Memory B cell (primary cell): ENCODE results near the gene TBXT.
A peak's percentile ranks its signal among the peaks of the same experiment; 100 is the strongest.

Source experiments
- ATAC-seq: fragments of 150-1000 bp; cut with Tn5 transposase; 2 replicates; pipeline ENCODE4 v1.10.0; 2021; ENCODE audit warnings: low read depth, mild to moderate bottlenecking, moderate library complexity
- DNase-seq, 2 donors: peaks; one replicate each; pipeline ENCODE4 v3.0.0; 2022; ENCODE audit warnings: low spot score in 2 of 2
- H3K27ac Mint-ChIP-seq: one replicate; pipeline ENCODE4 v1.8.0; 2022; ENCODE audit warnings: mild to moderate bottlenecking, moderate library complexity, mixed read lengths
- H3K27me3 Mint-ChIP-seq: one replicate; pipeline ENCODE4 v1.8.0; 2022; ENCODE audit warnings: mixed read lengths
- H3K36me3 Mint-ChIP-seq: one replicate; pipeline ENCODE4 v1.8.0; 2022; ENCODE audit warnings: mild to moderate bottlenecking, mixed read lengths
- H3K4me1 Mint-ChIP-seq: one replicate; pipeline ENCODE4 v1.8.0; 2022; ENCODE audit warnings: mixed read lengths
- H3K4me3 Mint-ChIP-seq: one replicate; pipeline ENCODE4 v1.8.0; 2022; ENCODE audit warnings: mild to moderate bottlenecking, moderate library complexity, mixed read lengths
- H3K9me3 Mint-ChIP-seq: one replicate; pipeline ENCODE4 v1.8.0; 2022; ENCODE audit warnings: mixed read lengths

Gene TBXT, protein sequence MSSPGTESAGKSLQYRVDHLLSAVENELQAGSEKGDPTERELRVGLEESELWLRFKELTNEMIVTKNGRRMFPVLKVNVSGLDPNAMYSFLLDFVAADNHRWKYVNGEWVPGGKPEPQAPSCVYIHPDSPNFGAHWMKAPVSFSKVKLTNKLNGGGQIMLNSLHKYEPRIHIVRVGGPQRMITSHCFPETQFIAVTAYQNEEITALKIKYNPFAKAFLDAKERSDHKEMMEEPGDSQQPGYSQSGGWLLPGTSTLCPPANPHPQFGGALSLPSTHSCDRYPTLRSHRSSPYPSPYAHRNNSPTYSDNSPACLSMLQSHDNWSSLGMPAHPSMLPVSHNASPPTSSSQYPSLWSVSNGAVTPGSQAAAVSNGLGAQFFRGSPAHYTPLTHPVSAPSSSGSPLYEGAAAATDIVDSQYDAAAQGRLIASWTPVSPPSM

DNA sequence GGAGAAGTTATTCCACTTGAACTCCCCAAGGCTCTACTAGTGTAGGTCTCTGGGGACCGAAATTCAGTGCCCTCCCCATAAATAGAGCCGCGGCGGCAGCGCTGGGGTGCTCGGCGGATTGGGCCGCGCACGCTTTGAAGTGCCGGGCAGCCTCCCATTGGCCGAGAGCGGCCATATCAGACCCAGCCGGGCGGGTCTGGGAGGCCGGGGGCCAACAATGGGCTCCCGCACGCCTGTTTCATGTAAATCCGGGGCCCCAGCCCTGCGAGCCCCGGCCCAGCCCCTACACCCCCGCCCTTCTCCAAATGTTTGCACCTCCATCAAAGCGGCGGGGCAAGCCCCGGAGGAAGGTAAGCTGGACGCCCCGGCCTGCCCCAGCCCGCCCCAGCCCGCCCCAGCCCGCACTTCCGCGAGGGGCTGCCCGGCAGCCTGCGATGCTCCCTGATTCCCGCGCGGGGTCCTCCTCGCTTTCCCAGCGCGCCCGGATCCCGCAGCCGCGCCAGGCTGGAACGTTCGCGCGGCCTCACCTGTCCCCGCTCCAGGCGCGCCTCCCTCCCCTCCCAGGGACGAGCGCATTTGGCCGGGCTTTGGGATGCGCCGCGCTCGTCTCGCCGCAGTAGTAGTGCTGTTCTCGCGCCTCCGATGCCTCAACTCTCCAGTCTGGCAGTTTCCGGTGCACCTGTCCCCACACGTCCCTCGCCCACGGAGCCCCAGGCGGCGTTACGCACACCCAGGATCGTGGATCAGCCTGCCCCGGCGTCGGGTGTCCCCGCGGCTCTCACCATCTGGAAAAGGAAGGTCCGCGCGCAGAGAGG, at the start of gene TBXT:
Gene TBXT (minus strand): TSS at position 51 of the 815 bp plus-strand sequence. CDS start 260 bp downstream, outside the sequence.
- DNase-seq, result peak in 1 of 2 donors; percentile 16
- H3K27ac Mint-ChIP-seq, result peak within 1 kb of the TSS; percentile 32
- ATAC-seq, result no peak
- no peaks in the 10 kb centered on the region for H3K36me3 Mint-ChIP-seq
- no peaks in the 10 kb centered on the region for H3K9me3 Mint-ChIP-seq
- H3K27me3 Mint-ChIP-seq, result peaks cover 30% of the 10 kb centered on the region
- H3K4me3 Mint-ChIP-seq, result peak within 1 kb of the TSS; percentile 84
- peaks cover 6% of the 10 kb centered on the region for H3K4me1 Mint-ChIP-seq

- no peak for DNase-seq
- peaks cover 14% of the 10 kb centered on the region for H3K4me1 Mint-ChIP-seq
- H3K27me3 Mint-ChIP-seq, result peaks cover 8% of the 10 kb centered on the region
- H3K9me3 Mint-ChIP-seq, result peaks cover 2% of the 10 kb centered on the region
- peaks cover 2% of the 10 kb centered on the region for H3K36me3 Mint-ChIP-seq
- no peak for ATAC-seq
- H3K4me3 Mint-ChIP-seq, result no peak overlapping the region
- no peak overlapping the region for H3K27ac Mint-ChIP-seq
Observed at GRCh38 chr6:166207284-166207561, 39.6 kb upstream of the TBXT start.

DNA sequence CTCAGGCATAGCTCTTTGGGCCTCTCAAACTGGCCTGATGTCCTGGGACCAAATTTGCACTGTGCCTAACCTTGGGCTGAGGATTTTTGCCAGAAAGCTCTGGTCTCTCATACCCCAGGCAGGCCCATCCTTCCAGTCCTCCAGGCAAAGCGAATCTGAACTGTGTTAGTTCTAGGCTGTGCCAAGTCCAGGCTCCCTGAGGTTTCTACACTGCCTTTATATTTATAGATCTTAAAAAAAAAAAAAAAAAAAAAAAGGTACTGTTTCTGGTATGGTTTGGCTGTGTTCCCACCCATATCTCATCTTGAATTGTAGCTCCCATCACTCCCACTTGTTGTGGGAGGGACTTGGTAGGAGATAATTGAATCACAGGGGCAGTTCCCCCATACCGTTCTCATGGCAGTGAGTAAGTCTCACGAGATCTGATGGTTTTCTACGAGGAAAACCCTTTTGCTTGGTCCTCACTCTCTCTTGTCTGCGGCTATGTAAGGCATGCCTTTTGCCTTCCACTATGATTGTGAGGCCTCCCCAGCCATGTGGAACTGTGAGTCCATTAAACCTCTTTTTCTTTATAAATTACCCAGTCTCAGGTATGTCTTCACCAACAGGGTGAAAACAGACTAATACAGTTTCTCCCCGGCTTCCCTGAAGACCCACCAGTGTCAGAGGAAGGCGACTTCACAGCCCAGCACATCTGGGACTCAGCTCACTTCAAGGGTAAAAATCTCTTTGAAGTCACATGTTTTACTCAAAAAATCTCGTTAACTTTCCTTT, 39.0 kb upstream of the TBXT start:
- no peak overlapping the region for H3K27ac Mint-ChIP-seq
- H3K36me3 Mint-ChIP-seq, result peaks cover 2% of the 10 kb centered on the region
- peaks cover 19% of the 10 kb centered on the region for H3K4me1 Mint-ChIP-seq
- peaks cover 8% of the 10 kb centered on the region for H3K27me3 Mint-ChIP-seq
- H3K9me3 Mint-ChIP-seq, result peaks cover 2% of the 10 kb centered on the region
- no peak overlapping the region for H3K4me3 Mint-ChIP-seq
- DNase-seq, result no peak
- ATAC-seq, result no peak

GRCh38 chr6:166206066-166206465, 38.4 kb upstream of the TBXT start:
- Mint-ChIP-seq H3K27ac (no peak overlapping the region), H3K36me3 (peaks cover under 1% of the 10 kb centered on the region), H3K9me3 (peaks cover under 1% of the 10 kb centered on the region), H3K4me1 (peaks cover 24% of the 10 kb centered on the region), H3K27me3 (peaks cover 8% of the 10 kb centered on the region), H3K4me3 (no peak overlapping the region)
- no peak for DNase-seq
- no peak for ATAC-seq

GRCh38 chr6:166204852-166205650, 37.4 kb upstream of the TBXT start:
- ATAC-seq (no peak), DNase-seq (no peak)
- H3K4me1 Mint-ChIP-seq, result peaks cover 26% of the 10 kb centered on the region
- no peak overlapping the region for H3K27ac Mint-ChIP-seq
- no peaks in the 10 kb centered on the region for H3K9me3 Mint-ChIP-seq
- peaks cover 8% of the 10 kb centered on the region for H3K27me3 Mint-ChIP-seq
- H3K36me3 Mint-ChIP-seq, result no peaks in the 10 kb centered on the region
- H3K4me3 Mint-ChIP-seq, result no peak overlapping the region

DNA sequence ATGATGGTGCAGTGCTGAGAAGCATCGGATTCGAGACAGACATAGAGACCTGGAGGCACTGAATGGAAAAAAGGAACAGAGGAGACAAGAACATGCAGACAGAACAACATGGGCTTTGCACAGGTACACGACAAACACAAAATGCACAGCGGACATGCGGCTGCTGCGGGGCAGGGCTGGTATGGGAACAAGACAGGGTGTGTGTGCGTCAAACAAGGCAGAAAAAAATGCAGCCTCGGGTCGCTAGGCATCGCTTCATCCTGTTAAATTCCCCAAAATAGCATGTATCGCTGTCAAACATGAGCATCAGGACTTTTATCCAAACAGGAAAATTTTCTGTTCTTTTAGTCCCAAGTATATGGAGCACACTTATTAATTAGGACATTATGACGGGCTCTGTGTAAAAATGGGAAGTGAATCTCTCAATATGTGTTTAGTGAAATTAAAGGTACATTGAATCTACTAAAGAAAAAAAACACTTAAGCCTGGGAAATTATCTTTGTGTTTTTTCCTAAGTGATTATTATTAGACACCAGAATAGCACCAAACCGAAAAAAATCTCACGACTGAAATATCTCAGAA, 36.1 kb upstream of the TBXT start:
- Mint-ChIP-seq H3K4me3 (peak overlapping the region; percentile 56), H3K36me3 (no peaks in the 10 kb centered on the region), H3K9me3 (no peaks in the 10 kb centered on the region), H3K4me1 (peaks cover 26% of the 10 kb centered on the region), H3K27ac (no peak overlapping the region), H3K27me3 (peaks cover 6% of the 10 kb centered on the region)
- ATAC-seq (peak; percentile 33), DNase-seq (no peak)

GRCh38 chr6:166203003-166203640, 35.5 kb upstream of the TBXT start:
- Mint-ChIP-seq H3K4me1 (peaks cover 26% of the 10 kb centered on the region), H3K9me3 (no peaks in the 10 kb centered on the region), H3K36me3 (no peaks in the 10 kb centered on the region), H3K27ac (peak overlapping the region; percentile 11), H3K27me3 (peaks cover 5% of the 10 kb centered on the region), H3K4me3 (peak overlapping the region; percentile 69)
- ATAC-seq, result peak; percentile 6
- no peak for DNase-seq

DNA sequence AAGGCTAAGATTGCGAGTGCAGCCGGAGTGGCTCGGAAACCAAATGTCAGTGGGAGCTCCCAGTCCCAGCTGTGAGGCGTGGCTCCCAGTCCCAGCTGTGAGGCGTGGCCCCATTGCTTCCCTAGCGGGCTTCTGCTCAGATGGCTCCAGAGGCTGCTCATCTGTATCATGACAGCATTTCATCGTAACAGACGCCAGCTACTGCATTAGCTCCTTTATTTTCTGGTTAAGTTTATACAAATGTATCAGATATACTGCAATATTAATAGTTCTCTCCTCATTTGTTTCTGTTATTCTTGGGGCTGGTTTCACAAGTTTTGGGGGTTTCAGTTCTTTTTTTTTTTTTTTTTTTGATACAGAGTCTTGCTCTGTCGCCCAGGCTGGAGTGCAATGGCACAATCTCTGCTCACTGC, 34.7 kb upstream of the TBXT start:
- Mint-ChIP-seq H3K9me3 (no peaks in the 10 kb centered on the region), H3K4me3 (peak overlapping the region; percentile 69), H3K36me3 (no peaks in the 10 kb centered on the region), H3K27me3 (peaks cover 3% of the 10 kb centered on the region), H3K4me1 (peaks cover 26% of the 10 kb centered on the region), H3K27ac (peak overlapping the region; percentile 85)
- DNase-seq (peak in 1 of 2 donors; percentile 16), ATAC-seq (peak; percentile 84)

- ATAC-seq (no peak), DNase-seq (no peak)
- peaks cover 3% of the 10 kb centered on the region for H3K27me3 Mint-ChIP-seq
- no peaks in the 10 kb centered on the region for H3K36me3 Mint-ChIP-seq
- peak overlapping the region; percentile 85 for H3K27ac Mint-ChIP-seq
- H3K4me1 Mint-ChIP-seq, result peaks cover 26% of the 10 kb centered on the region
- no peaks in the 10 kb centered on the region for H3K9me3 Mint-ChIP-seq
- H3K4me3 Mint-ChIP-seq, result peak overlapping the region; percentile 69
Observed at GRCh38 chr6:166201878-166202277, 34.2 kb upstream of the TBXT start.

GRCh38 chr6:166197361-166197760, 29.7 kb upstream of the TBXT start:
- DNase-seq, result no peak
- Mint-ChIP-seq H3K4me3 (no peak overlapping the region), H3K9me3 (no peaks in the 10 kb centered on the region), H3K36me3 (no peaks in the 10 kb centered on the region), H3K4me1 (peaks cover 18% of the 10 kb centered on the region), H3K27ac (no peak overlapping the region), H3K27me3 (no peaks in the 10 kb centered on the region)
- ATAC-seq, result no peak

GRCh38 chr6:166195860-166196238, 28.2 kb upstream of the TBXT start:
- DNase-seq, result no peak
- Mint-ChIP-seq H3K4me3 (no peak overlapping the region), H3K4me1 (peaks cover 5% of the 10 kb centered on the region), H3K27me3 (no peaks in the 10 kb centered on the region), H3K9me3 (no peaks in the 10 kb centered on the region), H3K27ac (no peak overlapping the region), H3K36me3 (no peaks in the 10 kb centered on the region)
- no peak for ATAC-seq

DNA sequence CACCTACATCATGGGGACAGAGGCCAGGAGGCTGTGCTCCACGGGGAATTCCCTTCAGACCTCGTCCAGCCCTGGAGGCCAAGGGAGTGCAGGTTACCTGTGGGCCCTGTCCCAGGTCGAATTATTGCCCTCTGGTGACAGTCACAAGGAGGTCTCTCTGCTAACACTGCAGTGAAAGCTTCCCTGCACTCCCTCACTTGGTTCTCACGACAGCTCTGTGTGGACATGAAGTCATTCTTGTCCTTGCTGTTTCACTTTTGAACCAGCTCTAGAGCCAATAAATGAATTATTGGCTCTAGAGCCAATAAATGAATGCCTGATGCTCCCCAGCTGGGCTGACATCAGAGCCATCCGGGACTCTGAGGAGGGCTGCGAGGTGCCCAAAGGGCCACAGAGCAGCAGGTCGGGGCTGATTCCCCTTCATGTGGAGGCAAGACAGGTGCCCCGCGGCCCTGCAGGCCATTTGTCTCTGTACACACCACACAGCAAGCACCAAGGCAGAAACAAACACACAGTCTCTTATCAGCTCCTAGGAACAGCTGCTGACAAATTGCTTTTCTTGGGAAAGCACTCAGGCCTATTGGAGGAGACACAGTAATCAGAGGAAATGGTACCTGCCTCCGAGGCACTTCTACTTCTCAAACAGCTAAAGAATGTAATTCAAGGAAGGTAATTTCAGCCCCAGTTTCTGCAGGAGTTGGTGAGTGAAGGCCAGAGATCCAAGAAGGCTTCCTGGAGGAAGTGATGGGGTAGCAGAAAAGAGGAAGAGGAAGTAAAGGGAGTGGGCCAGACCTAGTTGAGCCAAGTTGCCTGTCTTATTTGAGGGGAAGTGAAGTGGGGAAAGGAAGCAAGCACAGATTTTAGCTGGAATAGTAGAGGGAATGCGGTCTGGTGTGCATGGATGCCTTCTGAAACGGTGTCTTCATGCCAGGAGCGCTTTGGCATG, 27.5 kb upstream of the TBXT start:
- H3K9me3 Mint-ChIP-seq, result no peaks in the 10 kb centered on the region
- ATAC-seq, result no peak
- peaks cover 5% of the 10 kb centered on the region for H3K4me1 Mint-ChIP-seq
- H3K27me3 Mint-ChIP-seq, result no peaks in the 10 kb centered on the region
- no peak overlapping the region for H3K4me3 Mint-ChIP-seq
- no peak for DNase-seq
- no peak overlapping the region for H3K27ac Mint-ChIP-seq
- no peaks in the 10 kb centered on the region for H3K36me3 Mint-ChIP-seq
